ENCODE data around the gene RRAGA. TPM values are rescaled to one million over a fixed set of nuclear protein-coding genes. Genes with fewer than 3 reads are reported as not detected.
A peak's percentile ranks its signal among the peaks of the same experiment; 100 is the strongest.

RRAGA gene
- total RNA-seq, 1 donor: 54.6 TPM

- Histone ChIP-seq H4K20me1 (ENCODE audit: insufficient read depth, low read length) (peaks cover 10% of the 10 kb centered on the region), H3K27ac (ENCODE audit: low read depth, low read length) (peak overlapping the region; percentile 87), H3K27me3 (ENCODE audit: insufficient read depth, low read length) (no peaks in the 10 kb centered on the region), H3K4me2 (ENCODE audit: insufficient read depth, low read length) (peak overlapping the region; percentile 89), H3K9me3 (ENCODE audit: low read depth, low read length) (no peaks in the 10 kb centered on the region), H2AFZ (ENCODE audit: low read length) (peak overlapping the region; percentile 97), H3K4me3 (ENCODE audit: insufficient read depth, low read length) (peak overlapping the region; percentile 85), H3K79me2 (ENCODE audit: insufficient read depth, low read length) (peaks cover 31% of the 10 kb centered on the region), H3K36me3 (ENCODE audit: insufficient read depth, low read length) (no peaks in the 10 kb centered on the region), H3K4me1 (ENCODE audit: insufficient read depth, low read length) (peaks cover 13% of the 10 kb centered on the region)
- no peak for TF ChIP-seq CTCF (IDR thresholded peaks at IDR 0.05; ENCODE audit: extremely low read depth, low read depth, low read length)
- peak; percentile 45 for DNase-seq (ENCODE audit: insufficient read length, low spot score, missing footprints)
Measured at GRCh38 chr9:19049917-19050636, 850 bp downstream of the RRAGA start.

DNA sequence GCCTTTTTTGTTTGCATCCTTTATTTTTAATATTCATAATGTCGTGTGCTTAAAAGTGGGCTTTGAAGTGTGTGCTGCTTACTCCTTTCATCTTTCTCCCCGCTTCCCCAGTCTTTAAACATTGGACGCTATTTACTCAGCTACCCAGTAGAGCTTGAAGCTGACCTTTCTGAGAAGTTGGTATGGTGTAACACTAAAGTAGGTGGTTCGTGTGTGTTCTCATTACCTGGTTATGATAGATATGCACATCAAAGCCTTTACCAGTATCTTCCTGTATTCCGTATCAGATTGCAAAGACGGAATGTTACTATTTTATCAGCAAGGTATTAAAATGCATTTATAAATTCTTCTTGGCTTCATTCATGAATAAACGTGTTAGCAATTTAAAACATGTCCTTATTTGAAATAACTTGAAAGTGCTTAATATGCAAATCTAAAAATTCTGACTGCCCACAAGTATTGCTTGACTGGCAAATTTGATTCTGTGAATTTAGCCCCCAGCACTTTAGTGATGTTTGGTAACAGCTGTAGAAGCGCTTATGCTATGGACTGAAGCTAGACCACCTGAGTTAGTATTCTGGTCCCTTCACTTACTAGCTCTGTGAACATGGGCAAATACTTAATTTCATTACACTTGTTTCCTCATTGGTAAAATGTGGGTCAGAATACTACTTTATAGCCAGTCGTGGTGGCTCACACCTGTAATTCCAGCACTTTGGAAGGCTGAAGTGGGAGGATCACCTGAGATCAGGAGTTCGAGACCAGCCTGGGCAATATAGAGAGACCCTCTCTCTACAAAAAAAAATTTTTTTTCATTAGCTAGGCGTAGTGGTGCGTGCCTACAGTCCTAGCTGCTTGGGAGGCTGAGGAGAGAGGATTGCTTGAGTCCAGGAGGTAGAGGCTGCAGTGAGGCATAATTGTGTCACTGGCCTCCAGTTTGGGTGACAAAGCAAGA is 1.7 kb downstream of the RRAGA start:
- TF ChIP-seq CTCF (IDR thresholded peaks at IDR 0.05; ENCODE audit: extremely low read depth, low read depth, low read length): no peak
- Histone ChIP-seq H3K9me3 (ENCODE audit: low read depth, low read length) (no peaks in the 10 kb centered on the region), H2AFZ (ENCODE audit: low read length) (no peak overlapping the region), H4K20me1 (ENCODE audit: insufficient read depth, low read length) (peaks cover 10% of the 10 kb centered on the region), H3K4me2 (ENCODE audit: insufficient read depth, low read length) (peak overlapping the region; percentile 89), H3K27ac (ENCODE audit: low read depth, low read length) (peak overlapping the region; percentile 87), H3K79me2 (ENCODE audit: insufficient read depth, low read length) (peaks cover 31% of the 10 kb centered on the region), H3K4me1 (ENCODE audit: insufficient read depth, low read length) (peaks cover 13% of the 10 kb centered on the region), H3K36me3 (ENCODE audit: insufficient read depth, low read length) (no peaks in the 10 kb centered on the region), H3K27me3 (ENCODE audit: insufficient read depth, low read length) (no peaks in the 10 kb centered on the region), H3K4me3 (ENCODE audit: insufficient read depth, low read length) (peak overlapping the region; percentile 85)
- peak; percentile 8 for DNase-seq (ENCODE audit: insufficient read length, low spot score, missing footprints)

GRCh38 chr9:19057033-19057432 is 7.8 kb downstream of the RRAGA start:
- Histone ChIP-seq H3K4me3 (ENCODE audit: insufficient read depth, low read length) (no peak overlapping the region), H3K27me3 (ENCODE audit: insufficient read depth, low read length) (no peaks in the 10 kb centered on the region), H3K79me2 (ENCODE audit: insufficient read depth, low read length) (peaks cover 5% of the 10 kb centered on the region), H2AFZ (ENCODE audit: low read length) (no peak overlapping the region), H3K4me1 (ENCODE audit: insufficient read depth, low read length) (no peaks in the 10 kb centered on the region), H3K36me3 (ENCODE audit: insufficient read depth, low read length) (peaks cover 40% of the 10 kb centered on the region), H4K20me1 (ENCODE audit: insufficient read depth, low read length) (no peaks in the 10 kb centered on the region), H3K27ac (ENCODE audit: low read depth, low read length) (no peak overlapping the region), H3K9me3 (ENCODE audit: low read depth, low read length) (no peaks in the 10 kb centered on the region), H3K4me2 (ENCODE audit: insufficient read depth, low read length) (no peak overlapping the region)
- no peak for DNase-seq (ENCODE audit: insufficient read length, low spot score, missing footprints)
- no peak for TF ChIP-seq CTCF (IDR thresholded peaks at IDR 0.05; ENCODE audit: extremely low read depth, low read depth, low read length)

DNA sequence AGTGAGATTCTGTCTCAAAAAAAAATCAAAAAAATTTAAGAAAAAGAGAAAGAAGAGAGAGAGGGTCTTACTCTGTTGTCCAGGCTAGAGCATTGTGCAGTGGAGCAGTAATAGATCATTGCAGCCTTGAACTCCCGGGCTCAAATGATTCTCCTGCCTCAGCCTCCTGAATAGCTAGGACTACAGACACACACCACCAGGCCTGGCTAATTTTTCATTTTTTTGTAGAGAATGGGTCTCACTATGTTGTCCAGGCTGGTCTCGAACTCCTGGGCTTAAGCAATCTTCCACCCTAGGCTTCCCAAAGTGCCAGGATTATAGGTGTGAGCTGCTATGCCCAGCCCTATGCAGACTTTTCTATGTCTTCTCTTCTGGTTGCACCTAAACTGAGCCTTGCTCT is 25.0 kb downstream of the RRAGA start:
- H3K9me3 ChIP-seq (ENCODE audit: low read depth, low read length): no peaks in the 10 kb centered on the region
- H3K4me3 ChIP-seq (ENCODE audit: insufficient read depth, low read length): no peak overlapping the region
- H3K4me1 ChIP-seq (ENCODE audit: insufficient read depth, low read length): no peaks in the 10 kb centered on the region
- no peak for DNase-seq (ENCODE audit: insufficient read length, low spot score, missing footprints)
- no peak overlapping the region for H3K4me2 ChIP-seq (ENCODE audit: insufficient read depth, low read length)
- no peak overlapping the region for H3K27ac ChIP-seq (ENCODE audit: low read depth, low read length)
- H3K36me3 ChIP-seq (ENCODE audit: insufficient read depth, low read length): peaks cover 41% of the 10 kb centered on the region
- H3K27me3 ChIP-seq (ENCODE audit: insufficient read depth, low read length): no peaks in the 10 kb centered on the region
- H3K79me2 ChIP-seq (ENCODE audit: insufficient read depth, low read length): no peaks in the 10 kb centered on the region
- H2AFZ ChIP-seq (ENCODE audit: low read length): no peak overlapping the region
- no peak for TF ChIP-seq CTCF (IDR thresholded peaks at IDR 0.05; ENCODE audit: extremely low read depth, low read depth, low read length)
- no peaks in the 10 kb centered on the region for H4K20me1 ChIP-seq (ENCODE audit: insufficient read depth, low read length)

Measured in osteoblast (primary cell).